NCI-H82 (cell line): ENCODE results near the gene HERC2.
"Not testable (repeated sequence)": the region's sequence is repeated elsewhere in the genome, so short reads cannot be mapped to it uniquely, and the experiment has no call there.

Experiments used
- DNase-seq: peaks from one replicate; lab custom pipeline; 2025; lab: John Stamatoyannopoulos, UW

Gene HERC2

DNA sequence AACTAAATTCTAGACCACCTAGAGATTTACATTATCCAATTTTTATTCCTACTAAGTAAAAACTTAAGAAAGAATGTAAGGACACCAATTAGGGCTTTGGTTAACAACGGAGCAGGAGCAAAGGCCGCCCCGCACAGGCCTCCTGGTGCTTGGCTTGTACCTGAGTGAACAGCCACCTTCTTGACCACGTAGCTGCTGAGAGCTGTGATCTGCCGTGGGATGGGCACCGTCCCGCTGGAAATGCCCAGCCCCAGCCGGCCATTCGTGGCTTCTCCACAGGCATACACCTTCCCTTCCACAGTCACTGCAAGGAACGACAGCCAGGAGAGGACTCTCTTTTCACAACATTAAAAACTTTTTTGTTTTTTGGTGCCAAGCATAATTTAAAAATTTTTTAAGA lies 143.3 kb downstream of the HERC2 start:
- no peak for DNase-seq

DNA sequence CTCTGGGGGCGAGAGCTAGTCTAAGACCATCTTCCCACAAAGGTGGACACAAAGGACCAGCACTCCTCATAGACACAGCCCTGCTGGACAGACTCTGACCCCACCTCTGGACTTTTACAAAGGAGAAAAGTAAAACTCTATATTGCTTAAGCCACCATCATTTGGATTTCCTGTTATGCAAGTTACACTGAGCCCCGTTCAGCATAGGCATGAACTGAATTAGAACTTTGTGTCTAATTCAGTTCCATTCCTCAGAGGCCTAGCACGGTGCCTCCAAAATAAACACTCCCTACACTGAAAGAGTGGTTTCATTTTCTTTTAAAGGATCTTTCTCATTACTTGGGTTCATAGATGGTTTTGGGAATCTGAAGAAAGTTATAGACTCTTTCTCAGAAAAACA lies 143.7 kb downstream of the HERC2 start:
- no peak for DNase-seq

DNA sequence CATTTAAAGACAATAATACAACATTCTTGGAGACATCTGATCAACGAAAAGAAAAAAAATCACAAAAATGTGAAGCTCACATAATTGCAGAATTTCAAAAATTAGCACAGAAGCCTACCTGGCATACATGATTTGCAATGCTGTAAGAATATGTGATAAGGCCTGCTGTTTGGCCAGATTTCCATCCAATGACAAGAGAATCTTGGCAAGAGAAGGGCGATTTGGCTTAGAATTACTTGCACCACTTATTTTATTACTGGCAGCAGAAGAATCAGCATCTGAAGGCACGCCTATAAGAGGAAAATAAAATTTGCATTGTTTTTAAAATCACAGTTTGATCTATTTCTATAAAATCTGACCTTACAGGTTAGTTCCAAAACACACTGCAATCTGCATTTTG lies 152.6 kb downstream of the HERC2 start:
- no peak for DNase-seq

DNA sequence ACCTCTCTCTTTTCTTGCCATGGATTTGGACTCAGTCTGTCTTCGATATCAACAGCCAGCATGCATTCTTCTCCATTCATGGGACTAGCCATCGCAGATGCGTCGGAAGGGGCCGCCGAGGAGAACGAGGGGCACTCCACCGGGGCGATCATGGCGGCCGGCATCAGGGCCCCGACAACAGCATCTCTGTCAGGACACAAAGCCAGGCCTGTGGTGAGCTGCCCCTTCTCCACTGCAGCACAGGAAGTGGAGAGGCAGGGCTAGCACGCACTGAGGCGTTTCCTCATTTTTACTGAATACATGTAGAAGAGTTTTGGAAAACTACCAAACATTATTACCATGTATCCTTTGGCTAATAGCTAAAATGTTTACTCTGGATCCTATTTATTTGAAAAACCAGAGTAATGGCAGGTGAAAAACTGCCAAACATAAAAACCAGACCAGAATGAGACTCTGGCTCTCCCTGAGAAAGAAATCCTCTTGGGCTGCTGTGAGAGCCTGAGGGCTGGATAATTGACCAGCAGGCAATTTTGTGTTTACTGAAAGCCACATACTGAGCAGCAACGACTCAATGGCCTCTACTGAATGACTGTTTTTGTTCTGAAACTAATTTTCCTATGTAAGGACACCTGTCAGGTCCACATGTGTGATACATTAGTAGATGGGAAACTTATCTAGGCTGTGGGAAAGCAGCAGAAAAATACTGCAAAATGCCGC lies 153.4 kb downstream of the HERC2 start:
- DNase-seq = not testable (repeated sequence)

DNA sequence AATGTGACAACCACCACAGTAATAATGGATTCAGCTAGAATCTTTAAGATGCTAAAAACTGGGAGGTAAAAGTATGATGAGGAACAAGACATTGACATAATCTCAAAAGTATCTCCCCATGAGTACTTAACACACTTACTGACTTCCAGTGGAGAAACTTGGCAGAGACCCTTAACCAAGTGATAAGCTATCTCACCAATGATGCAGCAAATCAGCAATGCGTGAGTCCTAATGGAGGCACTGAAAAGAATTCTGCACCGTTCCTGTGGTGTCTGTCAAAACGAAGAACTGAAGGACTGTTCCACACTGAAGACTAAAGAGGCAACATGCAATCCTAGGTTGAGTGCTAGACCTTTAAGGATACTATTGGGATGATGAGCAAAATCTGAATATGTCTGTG lies 154.9 kb downstream of the HERC2 start:
- DNase-seq = no peak

DNA sequence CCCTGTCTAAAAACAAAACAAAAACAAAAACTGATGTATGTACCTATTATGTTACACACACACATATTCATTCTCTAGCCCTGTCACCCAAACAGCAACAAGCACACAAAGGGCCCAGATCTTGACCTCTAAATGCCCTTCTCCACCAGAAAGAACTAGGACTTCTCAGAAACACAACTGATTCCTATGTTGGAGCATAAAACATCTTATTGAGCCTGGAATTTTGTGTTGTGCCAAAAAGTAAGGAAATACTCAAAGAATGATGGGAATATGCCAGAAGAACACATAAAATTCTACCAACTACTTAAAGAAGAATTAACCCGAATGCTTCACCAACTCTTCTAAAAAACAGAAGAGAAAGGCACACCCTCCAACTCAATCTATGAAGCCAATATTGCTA lies 156.2 kb downstream of the HERC2 start:
- no peak for DNase-seq

DNA sequence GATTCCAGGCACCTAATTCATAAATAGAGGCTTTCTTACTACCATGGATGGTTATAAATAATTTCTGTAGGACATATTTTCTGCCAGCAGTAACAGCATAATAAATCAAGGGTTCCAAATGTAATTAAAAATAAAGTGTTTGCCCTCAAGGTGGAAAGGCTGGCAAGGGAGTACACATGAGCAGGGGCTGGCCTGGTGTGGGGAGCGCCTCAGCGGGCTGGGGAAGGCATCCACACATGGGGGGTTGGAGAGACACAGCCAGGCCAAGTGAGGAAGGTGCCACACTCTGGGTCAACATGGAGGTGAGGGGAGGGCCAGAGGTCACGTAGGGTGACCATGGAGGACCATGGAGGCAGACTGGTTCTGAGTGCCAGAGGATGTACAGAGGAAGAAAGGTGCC lies 157.1 kb downstream of the HERC2 start:
- no peak for DNase-seq

DNA sequence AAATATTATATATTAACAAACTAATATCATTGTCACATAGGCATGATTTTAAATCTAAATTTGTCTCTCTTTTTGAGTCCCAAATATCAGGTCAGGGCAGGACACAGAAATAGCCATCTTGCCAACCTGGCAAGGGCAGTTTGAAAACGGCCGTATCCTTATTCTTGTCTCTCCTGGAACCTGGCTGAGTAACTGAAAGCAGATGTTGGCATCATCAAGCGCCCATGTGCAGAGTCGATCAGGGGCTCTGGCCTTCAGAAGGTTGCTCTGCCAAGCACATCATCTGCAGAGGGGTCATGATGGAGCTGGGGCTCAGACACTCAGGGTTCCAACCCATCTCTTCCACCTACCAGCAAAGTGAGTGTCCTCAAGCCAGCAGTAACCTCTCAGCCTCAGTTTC lies 167.7 kb downstream of the HERC2 start:
- DNase-seq = no peak

DNA sequence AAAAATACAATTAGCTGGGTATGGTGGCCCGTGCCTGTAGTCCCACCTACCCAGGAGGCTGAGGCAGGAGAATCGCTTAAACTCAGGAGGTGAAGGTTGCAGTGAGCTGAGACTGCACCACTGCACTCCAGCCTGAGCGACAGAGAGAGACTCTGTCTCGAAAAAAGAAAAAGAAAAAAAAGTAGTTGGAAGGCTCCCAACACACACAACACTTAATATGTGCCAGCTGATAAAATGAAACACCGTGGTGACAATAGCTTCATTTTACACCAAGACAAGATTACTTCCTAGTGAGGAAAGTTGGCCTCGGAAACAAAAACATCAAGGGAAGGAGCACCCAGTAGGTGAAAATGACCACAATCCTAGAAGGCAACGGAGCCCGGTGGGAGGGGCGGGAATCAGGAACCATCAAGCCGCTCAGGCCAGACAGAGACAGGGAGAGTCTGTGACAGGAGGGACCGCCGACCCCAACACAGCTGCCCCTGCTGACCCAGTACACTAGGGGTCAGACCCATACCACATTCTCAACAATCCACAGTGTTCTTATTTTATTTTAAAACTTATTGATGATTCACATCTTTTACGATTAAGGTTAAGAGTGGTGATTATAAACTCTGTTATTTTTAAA lies 168.4 kb downstream of the HERC2 start:
- no peak for DNase-seq

DNA sequence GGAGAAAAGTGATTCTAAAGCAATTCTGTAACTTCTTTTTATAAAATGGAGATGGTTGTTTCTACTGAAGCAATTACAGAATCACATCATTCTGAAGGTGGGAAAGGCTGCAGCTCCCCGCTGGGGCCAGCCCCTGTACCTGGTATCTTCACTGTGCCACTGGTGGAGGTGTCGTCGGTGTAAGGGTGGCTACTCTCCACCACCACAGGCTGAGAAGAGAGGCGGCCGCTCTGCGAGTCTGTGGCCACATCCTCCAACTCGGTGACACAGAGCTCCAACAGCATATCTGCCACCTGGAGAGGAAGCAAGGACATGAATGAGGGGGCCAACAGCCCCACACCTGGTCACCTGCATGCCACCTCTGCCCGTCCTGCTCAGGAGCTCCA lies 169.4 kb downstream of the HERC2 start:
- not testable (repeated sequence) for DNase-seq

DNA sequence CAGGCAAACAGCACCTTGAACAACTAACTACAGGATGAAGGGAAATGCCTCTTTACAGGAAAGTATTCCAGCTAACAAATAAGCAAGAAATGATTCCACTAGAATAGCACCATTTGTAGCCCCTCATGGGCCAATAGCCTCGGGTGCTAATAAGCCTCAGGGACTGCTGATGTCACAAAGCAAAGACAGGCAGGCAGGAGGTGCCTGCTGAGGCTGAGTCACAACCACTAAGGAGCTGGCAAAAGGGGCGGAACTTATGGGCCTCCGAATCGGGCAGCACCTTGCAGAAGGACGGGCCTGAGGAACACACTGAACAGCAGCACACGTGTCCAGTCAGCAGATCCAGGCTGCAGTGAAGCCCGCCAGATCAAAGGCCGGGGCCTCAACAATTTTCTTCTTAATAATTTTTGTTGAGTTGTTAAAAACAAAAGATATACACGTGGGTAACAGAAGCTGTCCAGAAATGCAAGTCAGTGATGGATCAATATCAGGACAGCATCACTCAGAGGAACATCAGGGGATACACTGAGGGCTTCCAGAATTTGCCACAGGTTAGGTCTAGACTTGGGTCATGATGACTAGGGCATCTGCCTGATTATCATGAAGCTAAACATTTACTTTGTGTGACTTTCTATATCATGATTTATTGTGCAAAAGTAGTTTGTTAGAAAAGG lies 170.0 kb downstream of the HERC2 start:
- not testable (repeated sequence) for DNase-seq

DNA sequence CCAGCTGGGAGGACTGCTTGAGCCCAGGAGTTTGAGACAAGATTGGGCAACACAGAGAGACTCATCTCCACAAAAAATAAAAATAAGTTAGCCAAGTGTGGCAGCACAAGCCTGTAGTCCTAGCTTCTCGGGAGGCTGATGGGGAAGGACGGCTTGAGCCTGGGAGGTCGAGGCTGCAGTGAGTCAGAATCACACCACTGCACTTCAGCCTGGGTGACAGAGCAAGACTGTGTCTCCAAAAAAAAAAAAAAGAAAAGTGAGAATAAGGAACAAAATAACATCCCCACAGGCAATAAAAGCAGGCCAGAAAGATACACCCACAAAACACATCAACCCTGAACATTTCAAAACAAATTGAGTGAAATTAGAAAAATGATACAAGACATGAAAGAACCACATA lies 174.2 kb downstream of the HERC2 start:
- DNase-seq = no peak

DNA sequence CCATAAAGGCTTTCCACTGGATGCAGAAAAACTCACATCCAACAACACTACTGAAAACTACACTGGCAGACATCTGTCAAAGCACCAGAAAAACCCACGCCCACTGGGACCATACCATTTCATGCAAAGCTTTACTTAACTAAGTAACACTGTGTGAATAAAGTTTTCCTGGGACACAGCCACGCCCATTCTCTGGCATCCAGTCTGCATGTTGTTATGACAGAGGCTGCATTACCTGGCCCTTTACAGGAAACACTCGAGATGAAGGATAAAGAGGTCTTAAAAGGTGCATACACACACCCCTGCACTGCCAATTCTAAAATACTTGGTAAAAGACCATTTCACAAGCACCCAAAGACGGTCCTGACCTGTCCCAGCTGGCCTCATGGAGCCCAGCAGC lies 176.6 kb downstream of the HERC2 start:
- not testable (repeated sequence) for DNase-seq

DNA sequence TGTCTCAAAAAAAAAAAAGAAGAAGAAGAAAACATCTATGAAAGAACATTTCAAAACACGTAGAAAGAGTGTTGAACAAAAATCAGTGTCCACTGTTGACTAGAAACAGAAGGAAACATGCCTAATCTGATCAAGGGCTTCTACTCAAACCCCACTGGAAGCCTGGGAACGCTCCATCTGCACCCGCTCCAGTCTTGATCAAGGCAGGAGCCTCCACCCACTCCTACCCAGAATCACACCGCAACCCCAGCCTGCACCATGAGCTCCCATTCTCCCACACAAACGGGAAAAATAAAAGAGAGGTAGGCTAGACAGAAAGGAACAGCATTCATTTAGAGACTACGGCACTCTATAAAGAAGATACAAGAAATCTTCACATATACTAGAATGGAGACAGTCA lies 181.9 kb downstream of the HERC2 start:
- no peak for DNase-seq

DNA sequence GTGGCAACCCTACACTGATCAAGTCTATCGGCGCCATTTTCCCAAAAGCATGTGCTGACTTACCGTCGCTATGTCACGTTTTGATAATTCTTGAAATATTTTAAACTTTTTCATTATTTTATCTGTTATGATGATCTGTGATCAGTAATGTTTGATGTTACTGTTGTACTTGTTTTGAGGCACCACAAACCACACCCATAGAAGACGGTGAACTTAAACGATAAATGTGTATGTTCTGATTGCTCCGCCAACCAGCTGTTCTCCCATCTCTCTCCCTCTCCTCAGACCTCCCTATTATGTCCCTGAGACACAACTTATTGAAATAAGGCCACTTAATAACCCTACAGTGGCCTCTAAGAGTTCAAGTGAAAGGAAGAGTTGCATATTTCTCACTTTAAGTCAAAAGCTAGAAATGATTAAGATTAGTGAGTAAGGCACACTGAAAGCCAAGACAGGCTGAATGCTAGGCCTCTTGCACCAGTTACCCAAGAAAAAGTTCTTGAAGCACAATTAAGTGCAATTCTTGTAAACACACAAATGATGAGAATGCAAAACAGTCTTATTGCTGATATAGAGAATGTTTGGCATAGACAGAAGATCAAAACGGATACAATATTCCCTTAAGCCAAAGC lies 184.5 kb downstream of the HERC2 start:
- DNase-seq = not testable (repeated sequence)

DNA sequence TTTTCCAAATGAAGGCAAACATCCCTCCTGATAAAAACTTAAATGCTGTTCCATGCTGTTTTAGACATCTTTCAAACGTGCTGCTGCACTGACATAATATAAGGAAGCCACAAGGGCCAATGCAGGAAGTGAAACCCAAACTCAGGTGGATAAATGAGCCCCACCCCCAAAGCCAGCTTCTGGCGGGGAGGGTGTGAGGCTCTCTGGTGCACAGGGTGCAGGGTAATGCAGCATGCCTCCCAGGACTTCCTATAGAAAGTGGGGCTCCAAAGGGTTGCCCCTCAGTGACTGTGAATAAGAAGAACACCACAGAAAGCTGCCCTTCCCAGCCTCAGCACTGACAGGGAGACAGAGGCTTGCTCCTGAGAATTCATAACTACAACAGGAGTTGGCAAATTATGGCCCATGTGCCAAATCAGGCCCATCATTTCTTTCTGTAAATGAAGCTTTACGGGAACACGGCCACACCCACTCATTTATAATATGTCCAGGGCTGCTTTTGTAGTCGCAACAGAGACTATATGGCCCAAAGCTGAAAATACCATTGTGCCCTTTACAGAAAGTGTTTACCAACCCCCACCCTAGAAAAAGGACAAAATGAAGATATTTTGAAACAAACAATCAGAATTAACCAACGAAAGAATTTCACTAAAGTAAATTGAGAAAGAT lies 185.6 kb downstream of the HERC2 start:
- DNase-seq = not testable (repeated sequence)

DNA sequence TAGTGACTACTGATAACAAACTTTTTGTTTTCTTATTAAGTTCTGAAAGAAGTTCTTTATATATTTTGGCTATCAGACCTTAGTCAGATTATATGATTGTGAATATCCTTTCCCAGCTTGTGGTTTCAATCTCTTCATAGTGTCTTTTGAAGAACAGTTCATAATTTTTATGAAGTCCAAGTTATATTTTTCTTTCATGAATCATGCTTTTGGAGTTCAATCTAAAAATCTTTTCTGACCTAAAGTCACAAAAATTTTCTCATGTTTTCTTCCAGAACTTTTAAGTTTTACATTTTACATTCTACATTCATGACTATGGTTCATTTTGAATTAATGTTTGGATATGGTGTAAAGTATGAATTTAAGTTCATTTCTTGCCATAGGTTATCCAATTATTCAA lies 188.7 kb downstream of the HERC2 start:
- DNase-seq = no peak

DNA sequence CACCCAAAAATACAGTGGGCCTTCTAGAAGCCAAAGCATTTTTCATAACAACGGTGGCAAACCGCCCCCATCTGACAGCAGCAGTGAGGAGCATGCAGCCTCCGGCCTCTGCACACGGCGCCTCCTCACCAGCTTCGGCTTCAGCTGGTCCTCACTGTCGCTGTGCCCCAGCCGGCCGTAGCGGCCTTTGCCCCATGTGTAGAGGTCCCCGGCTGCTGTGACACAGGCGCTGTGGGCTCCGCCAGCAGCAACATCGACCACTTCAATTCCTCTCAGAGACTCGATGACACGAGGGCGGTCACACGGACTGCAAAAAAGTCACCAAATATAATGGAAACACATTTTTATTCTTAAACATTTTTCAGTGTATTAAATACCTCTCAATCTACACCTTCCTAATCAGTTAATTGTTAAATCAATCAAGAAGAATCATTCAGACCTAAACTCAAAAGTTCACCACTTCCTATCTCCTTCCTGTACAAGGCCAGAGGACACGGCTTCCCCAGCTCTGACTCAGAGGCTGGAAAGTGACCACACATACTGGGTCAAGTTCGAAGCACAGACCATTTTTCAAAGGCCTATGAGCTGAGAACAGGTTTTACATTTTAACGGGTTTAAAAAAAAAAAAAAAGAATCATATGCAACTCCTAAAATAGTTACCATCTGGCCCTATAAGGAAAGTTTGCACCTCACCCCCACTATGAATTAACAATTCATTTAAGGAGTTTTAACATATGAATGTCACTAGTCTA lies 189.3 kb downstream of the HERC2 start:
- no peak for DNase-seq

DNA sequence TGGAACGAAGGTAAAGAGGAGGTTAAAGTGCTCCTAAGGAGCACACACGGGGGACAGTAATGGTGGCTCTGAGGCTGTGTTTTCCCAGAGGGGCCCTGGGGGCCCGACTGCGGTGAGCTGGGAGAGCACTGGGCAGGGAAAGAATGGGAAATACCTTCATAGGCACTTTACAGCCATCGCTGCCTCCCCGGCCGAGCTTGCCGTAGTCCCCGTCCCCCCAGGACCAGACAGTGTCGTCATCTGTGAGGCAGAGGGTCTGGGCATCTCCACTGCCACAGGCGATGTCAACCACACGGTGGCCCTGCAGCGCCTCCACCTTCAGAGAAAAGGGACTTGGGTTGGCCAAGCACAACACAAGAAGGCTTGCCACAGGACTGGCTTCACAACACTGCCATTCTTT lies 190.0 kb downstream of the HERC2 start:
- DNase-seq = no peak

DNA sequence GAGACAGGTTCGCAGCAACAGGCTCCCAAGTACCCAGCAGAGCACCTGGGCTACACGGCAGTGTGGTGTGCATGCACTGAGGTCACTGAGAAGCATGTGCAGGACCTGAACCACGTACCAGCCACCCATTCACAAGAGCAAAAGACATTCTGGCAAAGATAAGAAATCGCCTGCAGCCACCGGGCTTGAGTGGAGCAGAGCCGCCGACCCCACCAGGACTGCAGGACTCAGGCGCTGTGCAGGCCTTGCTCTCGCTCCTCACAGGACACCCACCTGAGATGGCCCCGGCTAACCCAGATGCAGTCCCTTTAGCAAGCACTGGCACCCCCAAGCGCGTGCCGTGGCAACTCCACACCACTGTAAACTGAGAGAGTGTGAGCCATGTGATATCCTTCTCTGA lies 190.6 kb downstream of the HERC2 start:
- no peak for DNase-seq

DNA sequence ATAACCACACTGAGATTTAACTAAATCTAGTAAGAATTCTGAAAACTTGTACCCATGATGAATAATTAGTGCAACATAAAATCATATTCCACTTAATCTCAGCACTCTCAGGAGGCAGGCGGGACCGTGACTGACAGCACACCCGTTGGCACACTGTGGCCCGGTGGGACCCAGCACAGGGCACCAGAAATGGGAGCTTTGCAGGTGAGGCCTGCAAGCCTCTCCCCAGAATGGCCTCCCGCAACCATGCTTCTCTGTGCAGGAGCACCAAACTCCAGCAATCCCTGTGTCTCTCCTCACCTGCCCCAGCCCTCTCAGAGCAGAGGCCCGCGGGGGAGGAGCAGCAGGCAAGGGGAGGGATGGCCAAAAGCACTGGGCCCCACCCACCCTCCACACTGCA lies 191.3 kb downstream of the HERC2 start:
- no peak for DNase-seq
